ENCODE results near the gene RNF213.

DNA sequence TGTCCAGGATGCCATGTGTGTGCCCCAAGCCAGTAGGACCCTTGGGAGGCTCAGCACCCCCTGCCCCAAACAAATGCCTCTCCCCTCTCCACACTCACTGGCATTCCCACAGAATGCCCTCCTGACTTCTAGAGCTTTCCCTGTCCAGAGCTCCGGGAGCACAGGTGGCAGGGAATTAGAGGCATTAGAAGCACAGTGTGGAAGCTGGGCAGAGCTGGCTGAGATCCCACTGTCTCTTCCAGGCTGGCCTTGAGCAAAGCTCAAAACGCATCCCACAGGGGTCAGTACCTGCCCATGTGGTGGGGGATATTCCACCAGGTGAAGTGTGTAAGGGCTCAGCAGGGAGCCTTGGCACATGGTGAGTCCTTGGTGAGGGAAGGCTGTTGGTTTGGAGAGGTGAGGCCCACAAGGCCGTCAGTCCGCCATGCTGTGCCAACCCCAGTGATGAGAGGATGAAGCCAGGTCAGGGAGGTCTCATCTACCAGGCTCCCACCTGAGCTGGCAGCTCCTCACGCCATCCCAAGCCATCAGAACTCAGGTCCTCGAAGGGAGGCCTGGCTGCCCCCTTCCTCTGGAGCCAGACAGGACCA, 172.4 kb downstream of the RNF213 start:
- TF ChIP-seq, protein P1, sequence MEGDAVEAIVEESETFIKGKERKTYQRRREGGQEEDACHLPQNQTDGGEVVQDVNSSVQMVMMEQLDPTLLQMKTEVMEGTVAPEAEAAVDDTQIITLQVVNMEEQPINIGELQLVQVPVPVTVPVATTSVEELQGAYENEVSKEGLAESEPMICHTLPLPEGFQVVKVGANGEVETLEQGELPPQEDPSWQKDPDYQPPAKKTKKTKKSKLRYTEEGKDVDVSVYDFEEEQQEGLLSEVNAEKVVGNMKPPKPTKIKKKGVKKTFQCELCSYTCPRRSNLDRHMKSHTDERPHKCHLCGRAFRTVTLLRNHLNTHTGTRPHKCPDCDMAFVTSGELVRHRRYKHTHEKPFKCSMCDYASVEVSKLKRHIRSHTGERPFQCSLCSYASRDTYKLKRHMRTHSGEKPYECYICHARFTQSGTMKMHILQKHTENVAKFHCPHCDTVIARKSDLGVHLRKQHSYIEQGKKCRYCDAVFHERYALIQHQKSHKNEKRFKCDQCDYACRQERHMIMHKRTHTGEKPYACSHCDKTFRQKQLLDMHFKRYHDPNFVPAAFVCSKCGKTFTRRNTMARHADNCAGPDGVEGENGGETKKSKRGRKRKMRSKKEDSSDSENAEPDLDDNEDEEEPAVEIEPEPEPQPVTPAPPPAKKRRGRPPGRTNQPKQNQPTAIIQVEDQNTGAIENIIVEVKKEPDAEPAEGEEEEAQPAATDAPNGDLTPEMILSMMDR (IDR thresholded peaks at IDR 0.05), result no peak
- TF ChIP-seq POLR2A (IDR thresholded peaks at IDR 0.05) (no peak), POLR2AphosphoS5 (IDR thresholded peaks at IDR 0.05) (no peak)
